ENCODE data around the gene AATK. TPM values are rescaled to one million over a fixed set of nuclear protein-coding genes. Genes with fewer than 3 reads are reported as not detected.

Gene AATK
- total RNA-seq, 1 donor from 2014 or later = 0.67 TPM

GRCh38 chr17:81076141-81076679 is 89.8 kb downstream of the AATK start:
- no peak for DNase-seq (ENCODE audit: low spot score)
- H3K4me1 Mint-ChIP-seq (ENCODE audit: low read depth) = peaks cover 20% of the 10 kb centered on the region
- no peak overlapping the region for H3K27ac Mint-ChIP-seq (ENCODE audit: unreplicated experiment)
- H3K27me3 Mint-ChIP-seq (ENCODE audit: low read depth) = no peaks in the 10 kb centered on the region
- H3K9me3 Mint-ChIP-seq (ENCODE audit: low read depth) = no peaks in the 10 kb centered on the region
- no peak overlapping the region for H3K4me3 Mint-ChIP-seq (ENCODE audit: unreplicated experiment)
- H3K36me3 Mint-ChIP-seq (ENCODE audit: low read depth) = peaks cover 3% of the 10 kb centered on the region
- TF ChIP-seq CTCF (IDR thresholded peaks at IDR 0.05) = no peak

DNA sequence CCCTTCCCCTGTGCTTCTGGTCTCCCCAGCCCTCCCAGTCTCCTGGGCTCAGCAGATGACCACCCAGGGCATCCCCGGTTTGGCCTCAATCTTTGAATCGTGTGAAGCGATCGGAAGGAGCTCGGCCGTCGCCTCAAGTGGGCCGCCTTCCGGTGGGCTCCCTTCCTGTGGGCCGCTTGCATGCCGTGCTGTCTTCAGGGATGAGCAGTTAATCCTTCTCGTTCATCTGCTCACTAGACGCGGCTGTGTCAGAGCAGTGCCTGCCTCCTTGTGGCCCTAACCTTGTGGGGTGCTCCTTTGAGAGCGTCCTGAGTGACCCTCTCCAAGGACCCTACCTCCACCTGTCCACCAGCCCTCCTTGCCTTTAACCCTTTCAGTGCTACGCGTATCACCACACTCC is 90.7 kb downstream of the AATK start:
- peaks cover 3% of the 10 kb centered on the region for H3K36me3 Mint-ChIP-seq (ENCODE audit: low read depth)
- no peak for DNase-seq (ENCODE audit: low spot score)
- no peak overlapping the region for H3K27ac Mint-ChIP-seq (ENCODE audit: unreplicated experiment)
- no peak for TF ChIP-seq CTCF (IDR thresholded peaks at IDR 0.05)
- H3K4me1 Mint-ChIP-seq (ENCODE audit: low read depth) = peaks cover 20% of the 10 kb centered on the region
- H3K27me3 Mint-ChIP-seq (ENCODE audit: low read depth) = no peaks in the 10 kb centered on the region
- H3K9me3 Mint-ChIP-seq (ENCODE audit: low read depth) = no peaks in the 10 kb centered on the region
- H3K4me3 Mint-ChIP-seq (ENCODE audit: unreplicated experiment) = no peak overlapping the region

DNA sequence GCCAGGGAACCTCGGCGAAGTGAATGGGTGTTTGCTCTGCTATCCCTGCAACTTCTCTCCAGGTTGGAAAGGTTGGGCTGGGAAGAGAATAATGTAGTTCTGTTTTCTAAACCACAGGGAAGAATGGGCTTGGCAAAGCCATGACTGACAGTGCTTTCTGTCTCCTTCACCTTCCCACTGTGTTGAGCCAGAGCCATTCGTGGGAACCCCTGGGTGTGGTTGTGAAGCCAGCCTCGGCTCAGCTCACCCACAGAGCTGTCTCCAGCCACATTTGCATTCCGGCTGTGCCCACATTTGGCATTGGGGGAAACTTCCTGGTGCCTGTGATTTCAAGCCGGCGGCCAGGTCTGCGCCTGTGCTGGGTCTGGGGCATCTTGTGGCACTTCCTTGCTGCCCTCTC is 91.1 kb downstream of the AATK start:
- Mint-ChIP-seq H3K36me3 (ENCODE audit: low read depth) (peaks cover 3% of the 10 kb centered on the region), H3K4me1 (ENCODE audit: low read depth) (peaks cover 20% of the 10 kb centered on the region), H3K27me3 (ENCODE audit: low read depth) (no peaks in the 10 kb centered on the region), H3K4me3 (ENCODE audit: unreplicated experiment) (no peak overlapping the region), H3K9me3 (ENCODE audit: low read depth) (no peaks in the 10 kb centered on the region), H3K27ac (ENCODE audit: unreplicated experiment) (no peak overlapping the region)
- DNase-seq (ENCODE audit: low spot score) = no peak
- no peak for TF ChIP-seq CTCF (IDR thresholded peaks at IDR 0.05)

- H3K9me3 Mint-ChIP-seq (ENCODE audit: low read depth) = no peaks in the 10 kb centered on the region
- H3K4me1 Mint-ChIP-seq (ENCODE audit: low read depth) = peaks cover 20% of the 10 kb centered on the region
Observed at GRCh38 chr17:81073967-81074839, 91.8 kb downstream of the AATK start.

More at GRCh38 chr17:81073967-81074839, 91.8 kb downstream of the AATK start:
- Mint-ChIP-seq H3K27me3 (ENCODE audit: low read depth) (no peaks in the 10 kb centered on the region), H3K27ac (ENCODE audit: unreplicated experiment) (peak overlapping the region; percentile 0), H3K36me3 (ENCODE audit: low read depth) (peaks cover 3% of the 10 kb centered on the region), H3K4me3 (ENCODE audit: unreplicated experiment) (no peak overlapping the region)
- no peak for TF ChIP-seq CTCF (IDR thresholded peaks at IDR 0.05)
- DNase-seq (ENCODE audit: low spot score) = no peak
